Rectal smooth muscle tissue (tissue), 1 donor: ENCODE data around the gene RNF175.

Experiments
- H3K27ac ChIP-seq: one replicate; pipeline ENCODE4 v1.7.0; 2013; ENCODE audit warnings: low read depth, low read length, inconsistent platforms
- H3K27me3 ChIP-seq: one replicate; pipeline ENCODE4 v1.7.0; 2013; ENCODE audit warnings: low read length; ENCODE audit not compliant: control insufficient read depth, insufficient read depth
- H3K36me3 ChIP-seq: one replicate; pipeline ENCODE4 v1.7.0; 2013; ENCODE audit warnings: low read length; ENCODE audit not compliant: control insufficient read depth, insufficient read depth
- H3K4me1 ChIP-seq: one replicate; pipeline ENCODE4 v1.7.0; 2013; ENCODE audit warnings: low read length; ENCODE audit not compliant: control insufficient read depth, insufficient read depth
- H3K4me3 ChIP-seq: one replicate; pipeline ENCODE4 v1.7.0; 2013; ENCODE audit warnings: low read length
- H3K9ac ChIP-seq: one replicate; pipeline ENCODE4 v1.7.0; 2013; ENCODE audit warnings: low read length

The RNF175 gene

GRCh38 chr4:153728660-153729059, 31.2 kb downstream of the RNF175 start:
- Histone ChIP-seq H3K4me3 (no peak overlapping the region), H3K27ac (no peak overlapping the region), H3K9ac (no peak overlapping the region), H3K4me1 (no peaks in the 10 kb centered on the region), H3K27me3 (no peaks in the 10 kb centered on the region), H3K36me3 (no peaks in the 10 kb centered on the region)

DNA sequence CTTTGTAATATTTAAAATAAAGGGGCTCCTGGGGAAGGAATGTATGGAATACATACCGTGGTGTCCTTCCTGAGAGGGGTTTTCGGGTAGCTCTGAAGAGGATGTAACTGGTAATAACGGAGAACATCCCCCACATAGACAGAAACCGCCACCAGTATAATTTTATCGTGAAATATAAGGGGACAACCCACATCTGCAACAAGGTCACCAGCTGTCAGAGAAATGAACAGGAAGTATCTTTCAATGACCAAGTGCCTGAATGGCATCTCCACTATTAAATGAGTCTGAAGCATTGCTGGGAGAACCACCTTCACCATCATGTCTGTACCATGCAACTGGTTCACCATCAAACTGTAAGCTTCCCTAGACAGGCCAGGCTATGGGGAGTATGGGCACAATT, 31.7 kb downstream of the RNF175 start:
- Histone ChIP-seq H3K36me3 (no peaks in the 10 kb centered on the region), H3K4me1 (no peaks in the 10 kb centered on the region), H3K4me3 (no peak overlapping the region), H3K27ac (no peak overlapping the region), H3K27me3 (no peaks in the 10 kb centered on the region), H3K9ac (no peak overlapping the region)

GRCh38 chr4:153725831-153726154, 34.0 kb downstream of the RNF175 start:
- H3K27me3 ChIP-seq, result no peaks in the 10 kb centered on the region
- H3K4me3 ChIP-seq, result no peak overlapping the region

DNA sequence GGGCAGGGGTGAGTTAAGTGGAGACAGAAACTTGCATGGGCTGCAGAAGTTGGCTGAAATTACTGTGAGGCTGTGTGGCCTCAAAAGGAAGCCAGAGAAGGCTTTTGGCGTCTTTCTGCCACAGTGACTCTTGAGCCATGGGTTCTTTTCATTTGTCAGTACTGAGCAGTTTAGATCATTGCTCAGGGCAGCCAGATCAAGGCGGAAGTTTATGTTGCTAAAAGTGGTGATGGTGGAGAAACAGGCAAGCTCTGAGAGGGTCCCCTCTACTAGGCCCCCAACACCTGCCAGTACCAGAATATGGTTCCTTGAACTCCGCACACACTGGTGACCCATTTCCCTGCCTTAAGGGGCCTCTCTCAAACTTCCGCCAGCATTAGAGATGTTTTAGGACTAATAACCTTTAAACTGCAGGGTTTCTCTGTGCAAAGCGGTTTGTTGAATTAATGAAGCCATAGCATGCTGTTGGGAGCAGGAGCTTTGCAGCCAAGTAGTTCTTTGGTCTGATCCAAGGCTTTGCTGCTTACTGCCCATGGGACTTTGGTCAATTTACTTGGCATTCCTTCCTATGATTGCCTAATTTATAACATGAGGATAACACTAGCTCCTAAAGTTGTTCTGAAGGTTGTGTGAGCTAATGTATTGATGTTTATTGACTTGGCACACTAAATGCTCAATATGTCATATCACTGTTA, 34.5 kb downstream of the RNF175 start:
- Histone ChIP-seq H3K4me1 (no peaks in the 10 kb centered on the region), H3K27ac (no peak overlapping the region), H3K4me3 (no peak overlapping the region), H3K9ac (no peak overlapping the region), H3K36me3 (no peaks in the 10 kb centered on the region), H3K27me3 (no peaks in the 10 kb centered on the region)

More at GRCh38 chr4:153725831-153726154, 34.0 kb downstream of the RNF175 start:
- Histone ChIP-seq H3K9ac (no peak overlapping the region), H3K36me3 (no peaks in the 10 kb centered on the region), H3K27ac (no peak overlapping the region), H3K4me1 (no peaks in the 10 kb centered on the region)

DNA sequence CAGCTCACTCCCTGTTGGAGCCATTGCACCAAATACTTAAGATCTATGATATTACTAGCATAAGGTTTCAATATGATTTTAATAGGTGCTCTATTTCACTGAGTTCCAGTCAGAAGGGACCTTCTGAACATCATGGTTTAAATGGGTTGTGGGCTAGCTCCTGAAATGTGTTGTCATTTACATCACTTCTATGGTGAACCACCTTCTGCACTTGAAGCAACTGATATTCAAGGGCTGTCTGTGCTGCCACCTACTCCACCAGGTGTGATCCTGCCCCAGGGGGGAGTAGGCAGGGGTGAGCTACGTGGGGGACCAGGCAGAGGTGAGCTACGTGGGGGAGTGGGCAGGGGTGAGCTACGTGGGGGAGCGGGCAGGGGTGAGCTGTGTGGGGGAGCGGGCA, 35.2 kb downstream of the RNF175 start:
- Histone ChIP-seq H3K36me3 (no peaks in the 10 kb centered on the region), H3K9ac (no peak overlapping the region), H3K4me1 (no peaks in the 10 kb centered on the region), H3K27me3 (no peaks in the 10 kb centered on the region), H3K27ac (no peak overlapping the region), H3K4me3 (no peak overlapping the region)

DNA sequence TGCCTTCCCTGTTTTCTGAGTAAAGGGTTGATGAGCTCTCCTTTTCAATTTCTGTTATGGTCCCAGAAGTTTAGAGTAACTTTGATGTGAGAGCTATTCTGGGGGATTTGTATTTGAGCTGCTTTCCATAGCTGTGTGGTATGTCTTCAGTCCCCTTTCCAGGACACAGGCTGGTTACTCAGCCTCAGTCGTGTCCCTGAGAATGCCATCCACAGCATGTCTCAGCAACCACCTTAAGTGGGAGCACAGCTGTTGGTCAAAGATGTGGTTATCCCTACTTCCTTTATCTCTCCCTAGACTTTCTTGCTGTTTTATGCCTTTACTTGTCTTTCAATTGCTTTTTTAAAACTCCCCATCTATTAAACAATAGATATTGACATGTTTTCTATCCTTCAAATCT, 37.8 kb downstream of the RNF175 start:
- no peaks in the 10 kb centered on the region for H3K27me3 ChIP-seq
- no peaks in the 10 kb centered on the region for H3K36me3 ChIP-seq
- H3K9ac ChIP-seq, result no peak overlapping the region
- no peak overlapping the region for H3K27ac ChIP-seq
- no peak overlapping the region for H3K4me3 ChIP-seq
- H3K4me1 ChIP-seq, result no peaks in the 10 kb centered on the region

DNA sequence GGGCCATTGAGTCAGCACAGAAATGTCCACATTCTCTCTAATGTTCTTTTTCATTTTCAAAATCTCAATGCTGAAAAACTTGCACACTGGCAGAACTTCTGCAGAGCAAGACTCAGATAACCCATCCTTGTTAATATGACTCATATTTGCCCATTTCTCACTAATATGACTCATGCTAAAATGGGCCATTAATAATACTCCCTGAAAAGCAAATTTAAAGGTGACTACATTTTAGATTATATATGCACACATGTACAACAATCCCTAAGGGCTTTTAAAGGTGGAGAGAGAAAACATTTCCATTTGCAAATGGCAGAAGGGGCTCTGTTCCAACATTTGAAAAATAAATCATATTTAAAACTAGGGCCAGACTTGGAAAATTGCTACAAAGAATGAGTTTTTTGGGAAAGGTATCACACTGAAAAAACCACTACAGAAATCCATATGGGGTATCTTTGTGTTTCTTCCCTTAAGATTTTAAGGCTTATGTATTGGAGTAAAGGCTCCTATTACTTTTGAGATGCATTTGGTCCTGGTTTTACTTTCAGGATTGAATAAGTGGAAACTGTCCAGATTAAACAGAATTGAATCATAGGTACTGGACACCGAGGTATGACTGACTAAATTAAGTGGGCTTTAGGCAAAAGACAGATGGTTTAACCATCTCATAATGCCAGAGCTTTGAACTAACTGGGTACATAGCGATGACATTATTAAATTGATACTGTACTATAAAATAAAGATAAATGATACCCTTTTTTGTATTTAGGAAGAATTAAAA, 45.8 kb downstream of the RNF175 start:
- Histone ChIP-seq H3K27me3 (no peaks in the 10 kb centered on the region), H3K4me1 (no peaks in the 10 kb centered on the region), H3K9ac (no peak overlapping the region), H3K27ac (no peak overlapping the region), H3K4me3 (no peak overlapping the region), H3K36me3 (no peaks in the 10 kb centered on the region)

DNA sequence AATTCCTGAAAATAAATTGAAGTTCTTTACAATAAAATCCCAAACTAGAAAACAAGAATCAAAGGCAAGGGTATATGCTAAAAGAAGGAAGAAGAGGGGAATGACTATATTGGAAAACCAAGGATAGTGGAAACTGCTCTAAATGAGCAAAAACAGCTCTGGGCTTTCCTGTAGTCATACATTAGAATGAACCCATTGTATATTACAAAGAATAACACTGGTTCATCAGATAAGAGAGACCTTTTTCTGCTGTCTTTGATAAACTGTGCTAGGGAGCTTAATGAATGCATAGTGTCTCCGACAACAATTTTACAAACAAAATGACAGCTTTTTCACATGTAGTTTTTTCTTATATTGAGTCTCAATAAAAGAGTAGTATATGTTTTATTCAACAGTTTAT, 49.1 kb downstream of the RNF175 start:
- Histone ChIP-seq H3K9ac (no peak overlapping the region), H3K27ac (no peak overlapping the region), H3K27me3 (no peaks in the 10 kb centered on the region), H3K36me3 (no peaks in the 10 kb centered on the region), H3K4me1 (no peaks in the 10 kb centered on the region), H3K4me3 (no peak overlapping the region)

DNA sequence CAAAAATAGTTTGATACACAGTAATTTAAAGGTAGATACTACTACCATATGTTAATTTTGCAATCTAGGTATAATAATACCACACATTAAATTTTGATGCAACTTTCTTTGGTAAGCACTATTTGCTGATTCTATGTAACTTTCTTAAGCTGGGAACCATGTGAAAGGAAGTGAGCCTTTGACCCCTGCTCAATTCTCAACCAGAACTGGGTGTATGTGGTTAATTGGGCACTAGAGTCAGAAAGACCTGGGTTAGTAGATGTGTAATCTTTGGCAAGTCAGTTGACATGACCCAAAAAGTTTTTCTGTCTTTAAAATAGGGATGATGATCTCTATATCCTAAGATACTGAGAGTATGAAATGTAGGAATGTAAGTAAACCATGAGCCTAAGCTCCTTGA, 53.3 kb downstream of the RNF175 start:
- Histone ChIP-seq H3K4me3 (no peak overlapping the region), H3K9ac (no peak overlapping the region), H3K36me3 (no peaks in the 10 kb centered on the region), H3K4me1 (no peaks in the 10 kb centered on the region), H3K27me3 (no peaks in the 10 kb centered on the region), H3K27ac (no peak overlapping the region)

DNA sequence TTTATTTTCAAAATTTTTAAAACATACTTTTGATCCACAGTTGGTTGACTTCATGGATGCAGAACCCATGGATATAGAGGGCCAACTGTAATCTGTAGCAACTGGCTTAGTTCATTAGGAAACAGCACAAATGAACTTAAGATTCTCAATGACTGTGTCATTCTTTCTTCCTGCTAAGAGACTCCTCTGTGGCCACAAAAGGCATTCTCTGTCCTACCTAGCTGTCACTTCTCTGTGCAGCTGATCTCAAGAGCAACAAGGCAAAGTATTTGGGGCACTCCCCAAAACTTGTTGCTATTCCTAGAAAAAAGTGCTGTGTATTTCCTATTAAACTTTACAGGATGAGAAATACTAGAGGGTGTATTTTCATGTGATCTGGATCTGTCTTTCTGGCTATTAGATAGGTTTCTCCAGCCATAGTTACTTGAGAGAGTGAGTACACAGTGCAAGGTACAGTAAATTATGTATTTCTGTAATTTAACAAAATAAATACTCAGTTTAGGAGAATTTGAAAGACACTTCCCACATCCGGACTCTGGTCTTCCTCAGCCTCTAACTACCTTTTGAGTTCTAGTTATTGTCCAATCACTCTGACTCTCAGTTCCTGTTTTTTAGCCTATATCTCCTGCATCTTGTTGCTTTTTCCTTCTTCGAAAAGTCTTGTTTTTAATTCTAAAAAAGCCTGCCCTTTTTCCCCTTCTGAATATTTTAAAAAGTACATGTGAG, 53.9 kb downstream of the RNF175 start:
- no peak overlapping the region for H3K4me3 ChIP-seq
- H3K27ac ChIP-seq, result no peak overlapping the region
- no peaks in the 10 kb centered on the region for H3K36me3 ChIP-seq
- H3K27me3 ChIP-seq, result no peaks in the 10 kb centered on the region
- H3K4me1 ChIP-seq, result no peaks in the 10 kb centered on the region
- H3K9ac ChIP-seq, result no peak overlapping the region

DNA sequence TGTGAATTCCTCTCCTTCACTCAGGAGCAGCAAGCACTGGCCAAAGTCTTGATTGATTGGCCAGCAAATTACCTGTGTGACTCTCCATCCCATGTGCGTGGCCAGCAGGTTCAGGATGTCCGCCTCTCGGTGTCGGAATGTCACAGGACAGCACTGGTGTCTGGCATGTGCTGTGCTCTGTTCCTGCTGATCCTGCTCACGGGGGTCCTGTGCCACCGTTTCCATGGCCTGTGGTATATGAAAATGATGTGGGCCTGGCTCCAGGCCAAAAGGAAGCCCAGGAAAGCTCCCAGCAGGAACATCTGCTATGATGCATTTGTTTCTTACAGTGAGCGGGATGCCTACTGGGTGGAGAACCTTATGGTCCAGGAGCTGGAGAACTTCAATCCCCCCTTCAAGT, 55.3 kb downstream of the RNF175 start:
- no peaks in the 10 kb centered on the region for H3K4me1 ChIP-seq
- H3K27ac ChIP-seq, result no peak overlapping the region
- no peaks in the 10 kb centered on the region for H3K27me3 ChIP-seq
- no peak overlapping the region for H3K4me3 ChIP-seq
- no peak overlapping the region for H3K9ac ChIP-seq
- H3K36me3 ChIP-seq, result no peaks in the 10 kb centered on the region

GRCh38 chr4:153684971-153685371, 74.9 kb downstream of the RNF175 start:
- Histone ChIP-seq H3K4me3 (peak overlapping the region; percentile 62), H3K27me3 (no peaks in the 10 kb centered on the region), H3K9ac (no peak overlapping the region), H3K4me1 (no peaks in the 10 kb centered on the region), H3K27ac (no peak overlapping the region), H3K36me3 (no peaks in the 10 kb centered on the region)
